HepG2 (cell line): ENCODE results near the gene RAD51AP1. TPM values are rescaled to one million over a fixed set of nuclear protein-coding genes. Genes with fewer than 3 reads are reported as not detected.

Experiments used
- BCL6 ChIP-seq: IDR thresholded peaks from 2 replicates; pipeline ENCODE4 v1.6.1; 2016; ENCODE audit warnings: missing genetic modification reagents, missing compliant biosample characterization
- CTCF ChIP-seq: sonication (generic); formaldehyde crosslinking; IDR thresholded peaks from 2 replicates; pipeline ENCODE4 v1.5.0; 2020; ENCODE audit warnings: mild to moderate bottlenecking, missing genetic modification reagents, moderate library complexity
- KLF15 ChIP-seq: sonication (generic); formaldehyde crosslinking; IDR thresholded peaks from 2 replicates; pipeline ENCODE4 v1.8.1; 2023; ENCODE audit warnings: borderline replicate concordance, mild to moderate bottlenecking, inconsistent platforms, missing genetic modification reagents, mixed read lengths
- NR2C2 ChIP-seq: sonication (generic); formaldehyde crosslinking; IDR thresholded peaks from 2 replicates; pipeline ENCODE4 v1.4.0; 2020; ENCODE audit warnings: missing genetic modification reagents, mild to moderate bottlenecking, moderate library complexity, borderline replicate concordance
- RBM39 ChIP-seq: fragments of 200-400 bp; formaldehyde crosslinking; IDR thresholded peaks from one replicate; pipeline ENCODE4 v1.6.1; 2018; ENCODE audit warnings: antibody characterized with exemption, mild to moderate bottlenecking, low read depth, low read length; ENCODE audit not compliant: poor library complexity, severe bottlenecking
- RORA ChIP-seq: sonication (generic); formaldehyde crosslinking; IDR thresholded peaks from 2 replicates; pipeline ENCODE4 v1.5.0; 2020; ENCODE audit warnings: mild to moderate bottlenecking, missing genetic modification reagents, moderate library complexity
- SRSF4 ChIP-seq: fragments of 200-400 bp; formaldehyde crosslinking; IDR thresholded peaks from one replicate; pipeline ENCODE4 v1.6.1; 2018; ENCODE audit warnings: mild to moderate bottlenecking, low read depth, low read length, moderate library complexity; ENCODE audit not compliant: poor library complexity, severe bottlenecking
- TCF12 ChIP-seq, 2 experiments: fragments of 450-650 bp in 1 of 2; sonication (generic) in 1 of 2; formaldehyde crosslinking in 1 of 2; IDR thresholded peaks; 2 replicates each; pipeline versions ENCODE4 v1.6.1 to v1.8.0; 2017 to 2022; ENCODE audit warnings: antibody characterized with exemption in 1 of 2, mild to moderate bottlenecking in 1 of 2, missing genetic modification reagents in 1 of 2, moderate library complexity in 1 of 2
- TERF1 ChIP-seq: sonication (generic); formaldehyde crosslinking; IDR thresholded peaks from 2 replicates; pipeline ENCODE4 v1.8.0; 2022; ENCODE audit warnings: mild to moderate bottlenecking, missing genetic modification reagents, moderate library complexity
- TRIM22 ChIP-seq: fragments of 450-650 bp; IDR thresholded peaks from 2 replicates; pipeline ENCODE4 v1.6.1; 2017
- ZBTB20 ChIP-seq: sonication (generic); formaldehyde crosslinking; IDR thresholded peaks from 2 replicates; pipeline ENCODE4 v1.8.1; 2023; ENCODE audit warnings: missing genetic modification reagents, low read depth, mild to moderate bottlenecking, borderline replicate concordance
- ZBTB25 ChIP-seq: IDR thresholded peaks from 2 replicates; pipeline ENCODE4 v1.6.1; 2018; ENCODE audit warnings: missing genetic modification reagents
- ZBTB34 ChIP-seq: sonication (generic); formaldehyde crosslinking; IDR thresholded peaks from 2 replicates; pipeline ENCODE4 v1.8.0; 2022; ENCODE audit warnings: mild to moderate bottlenecking, missing genetic modification reagents
- ZNF432 ChIP-seq: sonication (generic); formaldehyde crosslinking; IDR thresholded peaks from 2 replicates; pipeline ENCODE4 v1.5.0; 2020; ENCODE audit warnings: missing genetic modification reagents, mild to moderate bottlenecking, borderline replicate concordance
- ZNF614 ChIP-seq: IDR thresholded peaks from 2 replicates; pipeline ENCODE4 v1.6.1; 2018; ENCODE audit warnings: missing biosample characterization, missing genetic modification reagents, inconsistent platforms, borderline replicate concordance
- polyA plus RNA-seq, 8 experiments: library from polyadenylated mRNA; depleted of rRNA in 3 of 8; stranded (reverse) in 7 of 8; unstranded in 1 of 8; fragments of >200 nt; fragmentation: Illumina TruSeq in 4 of 8; extraction: Trizol in 4 of 8; gene quantifications; 2 replicates each; pipeline versions ENCODE4 v1.2.1 to v1.2.3, GENCODE V29; 2011 to 2016; ENCODE audit warnings: low read depth in 4 of 8, missing spikeins in 1 of 8, mixed read lengths in 1 of 8; ENCODE audit not compliant: insufficient read depth in 1 of 8
- total RNA-seq, 5 experiments: library from RNA; depleted of rRNA; stranded (reverse); fragments of >200 nt; fragmentation: Illumina TruSeq; extraction: Trizol; gene quantifications; 2 replicates each; pipeline ENCODE4 v1.2.3, GENCODE V29; 2016; ENCODE audit warnings: low read depth in 1 of 5

Gene RAD51AP1
- total and polyA plus RNA-seq, 2 of the 13 experiments (the other 11 are each of a cell fraction or from before 2014, with no cell fraction given) = 16.6 to 49.3 TPM

GRCh38 chr12:4538207-4539160 lies at the start of gene RAD51AP1 (continued):
- TF ChIP-seq TCF12 (IDR thresholded peaks at IDR 0.05) = no peak
- no peak for TF ChIP-seq TCF12 (CRISPR knock-in tag; IDR thresholded peaks at IDR 0.05)
- no peak for TF ChIP-seq ZNF432
- TF ChIP-seq ZBTB20 (CRISPR knock-in tag) = peak; percentile 86; the same call in 1 of the 2 replicates
- TF ChIP-seq KLF15 (CRISPR knock-in tag) = 0 out of 2 replicates have a peak, but pooled peaks have one; percentile 42
- no peak for TF ChIP-seq ZBTB34 (CRISPR knock-in tag)
- no peak for TF ChIP-seq TRIM22
- no peak for TF ChIP-seq RORA (CRISPR knock-in tag)
- peak; percentile 6; the same call in 1 of the 2 replicates for TF ChIP-seq BCL6 (CRISPR knock-in tag)
- peak; percentile 84; the same call in 1 of the 2 replicates for TF ChIP-seq NR2C2 (CRISPR knock-in tag)
- 0 out of 2 replicates have a peak, but pooled peaks have one; percentile 22 for TF ChIP-seq ZBTB25 (CRISPR knock-in tag)
- TF ChIP-seq ZNF614 (CRISPR knock-in tag) = no peak
- TF ChIP-seq CTCF = no peak
- TF ChIP-seq TERF1 (CRISPR knock-in tag) = no peak
- TF ChIP-seq RBM39 = no peak
- TF ChIP-seq SRSF4 = no peak
